ENCODE measurements around the gene ITGAE.
"Not testable (repeated sequence)": the region's sequence is repeated elsewhere in the genome, so short reads cannot be mapped to it uniquely, and the experiment has no call there.

The ITGAE gene, protein sequence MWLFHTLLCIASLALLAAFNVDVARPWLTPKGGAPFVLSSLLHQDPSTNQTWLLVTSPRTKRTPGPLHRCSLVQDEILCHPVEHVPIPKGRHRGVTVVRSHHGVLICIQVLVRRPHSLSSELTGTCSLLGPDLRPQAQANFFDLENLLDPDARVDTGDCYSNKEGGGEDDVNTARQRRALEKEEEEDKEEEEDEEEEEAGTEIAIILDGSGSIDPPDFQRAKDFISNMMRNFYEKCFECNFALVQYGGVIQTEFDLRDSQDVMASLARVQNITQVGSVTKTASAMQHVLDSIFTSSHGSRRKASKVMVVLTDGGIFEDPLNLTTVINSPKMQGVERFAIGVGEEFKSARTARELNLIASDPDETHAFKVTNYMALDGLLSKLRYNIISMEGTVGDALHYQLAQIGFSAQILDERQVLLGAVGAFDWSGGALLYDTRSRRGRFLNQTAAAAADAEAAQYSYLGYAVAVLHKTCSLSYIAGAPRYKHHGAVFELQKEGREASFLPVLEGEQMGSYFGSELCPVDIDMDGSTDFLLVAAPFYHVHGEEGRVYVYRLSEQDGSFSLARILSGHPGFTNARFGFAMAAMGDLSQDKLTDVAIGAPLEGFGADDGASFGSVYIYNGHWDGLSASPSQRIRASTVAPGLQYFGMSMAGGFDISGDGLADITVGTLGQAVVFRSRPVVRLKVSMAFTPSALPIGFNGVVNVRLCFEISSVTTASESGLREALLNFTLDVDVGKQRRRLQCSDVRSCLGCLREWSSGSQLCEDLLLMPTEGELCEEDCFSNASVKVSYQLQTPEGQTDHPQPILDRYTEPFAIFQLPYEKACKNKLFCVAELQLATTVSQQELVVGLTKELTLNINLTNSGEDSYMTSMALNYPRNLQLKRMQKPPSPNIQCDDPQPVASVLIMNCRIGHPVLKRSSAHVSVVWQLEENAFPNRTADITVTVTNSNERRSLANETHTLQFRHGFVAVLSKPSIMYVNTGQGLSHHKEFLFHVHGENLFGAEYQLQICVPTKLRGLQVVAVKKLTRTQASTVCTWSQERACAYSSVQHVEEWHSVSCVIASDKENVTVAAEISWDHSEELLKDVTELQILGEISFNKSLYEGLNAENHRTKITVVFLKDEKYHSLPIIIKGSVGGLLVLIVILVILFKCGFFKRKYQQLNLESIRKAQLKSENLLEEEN

DNA sequence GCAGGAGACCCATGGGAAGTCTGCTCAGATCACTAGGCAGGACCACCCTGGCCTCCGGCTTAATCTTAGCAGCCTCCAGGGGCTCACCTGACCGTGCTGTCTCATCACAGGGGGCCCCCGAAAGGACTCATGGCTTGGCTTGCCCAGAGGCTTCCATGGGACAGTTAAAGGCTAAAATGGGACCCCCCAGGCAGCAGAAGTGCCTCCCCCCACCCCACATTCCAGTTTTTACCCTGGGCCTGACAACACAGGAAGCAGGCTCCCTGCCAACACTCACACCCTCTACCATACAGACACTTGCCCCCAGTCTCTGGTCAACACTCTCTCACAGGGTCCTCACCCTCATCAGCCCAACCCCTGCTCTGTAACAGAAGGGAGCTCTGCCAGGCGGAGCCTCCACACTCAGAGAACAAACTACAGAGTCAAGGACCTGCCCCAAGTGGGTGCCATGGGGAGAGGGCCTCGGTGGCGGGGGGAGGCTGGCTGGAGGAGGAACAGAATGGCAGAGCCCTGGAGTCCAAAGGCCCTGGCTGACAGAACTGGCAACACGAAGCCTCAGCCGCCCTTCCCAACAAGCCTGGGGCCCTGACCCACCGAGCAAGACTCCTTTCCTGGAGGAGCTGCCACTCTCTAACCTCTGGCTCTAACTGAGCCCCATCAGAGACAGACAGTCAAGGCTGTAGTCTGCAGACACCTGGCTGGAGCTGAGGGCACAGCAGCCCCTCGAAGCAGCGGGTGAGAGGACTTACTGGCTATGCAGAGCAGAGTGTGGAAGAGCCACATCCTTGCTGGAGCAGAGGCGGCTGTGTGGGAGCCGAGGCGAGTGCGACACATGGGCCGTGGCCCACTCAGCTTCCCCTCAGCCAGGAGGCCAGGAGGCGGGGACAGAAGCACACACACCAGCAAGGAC is at the start of gene ITGAE:
Gene ITGAE, minus strand, starts transcription at position 827 of the 910 bp plus-strand sequence. Its CDS starts 44 bp downstream, at position 783.
- DNase-seq (ENCODE audit: low read depth in 2 of 2, low spot score in 1 of 2) = no peak

DNA sequence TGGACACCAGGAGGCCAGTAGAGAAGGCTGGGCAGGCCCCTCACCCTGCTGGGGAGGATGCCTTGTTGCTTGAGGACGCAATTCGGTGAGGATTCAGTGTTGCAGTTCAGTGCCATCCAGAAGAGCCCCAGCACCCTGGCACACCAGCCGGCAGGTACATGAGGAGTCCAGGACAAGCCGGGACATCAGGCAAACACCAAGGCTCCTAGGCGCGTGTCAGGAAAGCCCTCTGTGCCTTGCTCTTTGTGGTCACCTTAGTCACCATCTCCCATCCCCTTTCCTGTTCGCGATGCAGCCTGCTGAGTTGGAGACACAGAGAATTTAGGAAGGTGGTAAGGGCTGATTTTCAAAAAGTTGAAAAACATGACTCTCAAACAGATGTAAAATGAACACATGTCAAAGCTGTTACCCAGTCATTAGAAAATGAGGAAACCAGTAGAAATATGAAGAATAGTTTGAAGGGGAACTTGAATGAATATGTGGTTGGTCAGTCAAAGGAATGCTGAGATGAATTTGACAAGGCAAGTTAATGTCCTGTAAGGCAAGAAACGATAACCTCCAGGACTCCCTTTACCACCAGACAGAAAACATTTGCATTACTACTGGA is 47.3 kb upstream of the ITGAE start:
- no peak for DNase-seq (ENCODE audit: low read depth in 2 of 2, low spot score in 1 of 2)

DNA sequence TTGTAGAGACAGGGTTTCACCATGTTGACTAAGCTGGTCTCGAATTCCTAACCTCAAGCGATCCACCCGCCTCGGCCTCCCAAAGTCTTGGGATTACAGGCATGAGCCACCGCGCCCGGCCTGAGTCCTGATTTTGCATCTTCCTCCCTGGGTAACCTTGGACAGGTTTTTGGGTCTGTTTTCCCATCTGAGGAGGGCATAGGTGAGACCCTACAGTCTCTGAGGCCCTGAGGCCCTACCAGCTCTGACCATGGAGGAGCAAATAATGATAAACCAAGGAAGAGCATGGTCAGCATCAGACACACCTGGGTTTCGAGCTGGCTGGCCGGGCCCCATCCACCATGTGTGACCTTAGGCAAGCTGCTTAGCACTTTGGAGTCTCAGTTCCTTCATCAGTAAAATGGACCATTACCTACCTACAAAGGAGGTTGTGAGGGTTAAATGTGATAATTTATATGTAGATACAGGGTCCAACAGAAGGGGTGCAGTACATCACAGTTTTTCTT is 46.2 kb upstream of the ITGAE start:
- DNase-seq (ENCODE audit: low read depth in 2 of 2, low spot score in 1 of 2) = no peak

DNA sequence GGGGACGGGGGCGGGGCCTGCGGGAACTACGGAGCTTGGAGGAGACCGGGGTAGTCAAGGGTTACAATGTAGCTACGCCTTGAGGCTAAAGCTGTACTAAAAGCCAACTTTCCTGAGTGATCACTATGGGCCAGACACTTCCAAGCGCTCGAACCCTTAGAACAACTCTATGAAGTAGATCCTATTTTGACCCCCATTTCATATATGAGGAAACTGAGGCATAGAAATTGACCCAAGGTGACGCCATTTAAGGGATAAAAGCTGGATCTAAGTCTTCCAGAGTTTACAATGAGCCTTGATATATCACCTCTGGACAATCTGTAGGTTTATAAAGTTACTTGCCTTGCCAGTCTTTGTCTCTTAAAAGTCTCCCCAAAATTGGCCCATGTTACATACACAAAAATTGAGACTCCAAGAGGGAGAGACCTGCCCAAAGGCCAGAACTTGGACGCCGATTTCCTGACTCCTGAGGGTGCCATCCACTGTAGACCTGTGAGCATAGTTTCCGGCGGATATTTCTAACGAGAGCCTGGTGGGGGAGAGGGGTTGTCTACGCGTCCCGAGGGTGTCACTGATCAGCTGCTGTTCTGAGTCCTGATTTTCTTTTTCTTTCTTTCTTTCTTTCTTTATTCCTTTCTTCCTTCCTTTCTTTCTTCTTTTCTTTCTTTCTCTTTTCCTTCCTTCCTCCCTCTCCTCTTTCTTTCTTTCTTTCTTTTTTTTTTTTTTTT is 45.6 kb upstream of the ITGAE start:
- DNase-seq (ENCODE audit: low read depth in 2 of 2, low spot score in 1 of 2) = no peak

DNA sequence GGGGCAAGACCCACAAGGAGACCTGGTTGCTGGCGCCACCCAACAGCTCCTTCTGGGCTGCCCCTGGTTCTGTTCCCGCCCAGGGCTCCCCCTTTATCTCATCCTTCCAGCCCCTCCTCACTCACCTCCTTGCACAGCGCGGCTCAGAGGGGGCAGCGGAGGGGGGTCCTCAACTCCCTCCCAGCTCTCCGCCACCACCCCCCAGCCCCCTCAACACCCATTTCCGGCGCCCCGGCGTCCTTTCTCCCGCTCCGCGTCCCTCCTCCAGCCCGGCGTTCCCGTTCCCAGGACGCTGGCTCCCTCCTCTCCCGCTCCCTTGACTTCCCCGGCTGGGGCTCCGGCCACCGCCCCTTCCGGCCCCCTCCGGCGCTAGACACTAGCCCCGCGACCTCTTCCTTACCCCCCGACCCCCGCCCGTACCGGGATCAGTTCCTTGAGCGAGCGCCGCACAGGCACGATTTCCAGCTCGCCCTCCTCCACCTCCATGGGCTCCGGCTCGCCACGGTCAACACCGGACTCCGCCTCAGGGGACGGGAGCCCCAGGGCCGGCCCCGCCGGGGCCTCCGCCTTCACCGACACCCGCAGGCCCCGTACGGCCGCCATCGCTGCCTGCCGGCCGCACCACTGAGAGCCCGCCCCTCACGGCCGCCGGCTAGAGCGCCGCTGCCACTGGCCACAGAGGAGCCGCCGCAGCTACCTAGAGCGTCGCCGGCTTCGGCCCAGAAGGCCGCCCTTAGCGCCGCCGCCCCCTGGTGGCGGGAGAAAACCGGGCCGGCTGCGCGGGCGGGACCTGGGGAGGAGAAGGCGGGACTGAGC is 44.8 kb upstream of the ITGAE start, which contains the start of gene NCBP3:
Gene NCBP3, minus strand, starts transcription at position 626 of the 816 bp plus-strand sequence. Its CDS starts 23 bp downstream, at position 603.
- DNase-seq (ENCODE audit: low read depth in 2 of 2, low spot score in 1 of 2) = peak; percentile 72 to 82

DNA sequence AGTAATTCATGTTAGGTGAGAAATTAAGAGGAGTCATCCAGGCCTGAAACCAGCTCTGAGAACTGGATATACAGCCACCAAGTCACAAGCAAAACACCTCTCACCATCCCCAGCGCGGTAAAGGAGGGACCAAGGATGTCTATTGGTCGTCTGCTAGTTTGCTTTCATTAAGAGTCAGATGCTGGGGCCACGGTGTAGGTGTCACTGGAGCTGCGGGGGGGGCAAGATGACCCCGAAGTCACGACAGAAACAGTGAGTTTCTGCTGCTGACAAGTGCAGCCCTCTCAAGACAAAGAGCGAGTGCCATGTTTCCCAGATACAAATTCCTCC is 44.3 kb upstream of the ITGAE start:
- no peak for DNase-seq (ENCODE audit: low read depth in 2 of 2, low spot score in 1 of 2)

DNA sequence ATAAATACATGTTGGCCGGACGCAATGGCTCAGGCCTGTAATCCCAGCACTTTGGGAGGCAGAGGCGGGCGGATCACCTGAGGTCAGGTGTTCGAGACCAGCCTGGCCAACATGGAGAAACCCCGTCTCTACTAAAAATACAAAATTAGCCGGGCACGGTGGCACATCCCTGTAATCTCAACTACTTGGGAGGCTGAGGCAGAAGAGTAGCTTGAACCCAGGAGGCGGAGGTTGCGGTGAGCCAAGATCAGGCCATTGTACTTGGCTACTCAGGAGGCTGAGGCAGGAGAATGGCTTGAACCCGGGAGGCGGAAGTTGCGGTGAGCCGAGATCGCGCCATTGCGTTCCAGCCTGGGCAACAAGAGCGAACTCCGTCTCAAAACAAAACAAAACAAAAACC is 43.6 kb upstream of the ITGAE start:
- not testable (repeated sequence) for DNase-seq (ENCODE audit: low read depth in 2 of 2, low spot score in 1 of 2)

DNA sequence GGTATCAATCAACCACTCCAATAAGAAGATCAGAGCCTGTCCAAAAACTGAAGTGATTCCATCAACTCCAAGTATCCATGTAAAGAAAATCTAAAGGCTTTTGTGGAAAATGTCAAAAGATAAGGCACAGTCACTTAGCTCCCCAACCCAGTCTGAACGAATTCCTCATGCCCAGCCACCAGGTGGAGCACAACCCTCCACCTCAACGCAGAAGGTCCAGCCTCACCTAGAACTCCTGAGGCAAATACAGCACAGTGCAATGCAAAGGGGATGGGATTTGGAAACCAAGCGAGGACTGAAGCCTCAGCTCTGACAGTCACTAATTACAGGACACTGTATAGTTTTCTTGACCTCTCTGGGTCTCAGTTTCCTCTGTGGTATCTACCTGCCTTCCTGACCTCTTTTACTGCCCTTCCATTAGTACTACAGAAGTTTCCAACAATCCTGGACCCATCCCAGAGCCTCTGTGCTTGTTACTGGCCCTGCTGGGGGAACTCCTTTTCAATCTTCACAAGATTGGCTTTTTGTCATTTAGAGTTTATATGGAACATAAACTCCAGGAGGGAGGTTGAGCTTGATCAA is 43.0 kb upstream of the ITGAE start:
- peak in 1 of 2 donors; percentile 21 for DNase-seq (ENCODE audit: low read depth in 2 of 2, low spot score in 1 of 2)

DNA sequence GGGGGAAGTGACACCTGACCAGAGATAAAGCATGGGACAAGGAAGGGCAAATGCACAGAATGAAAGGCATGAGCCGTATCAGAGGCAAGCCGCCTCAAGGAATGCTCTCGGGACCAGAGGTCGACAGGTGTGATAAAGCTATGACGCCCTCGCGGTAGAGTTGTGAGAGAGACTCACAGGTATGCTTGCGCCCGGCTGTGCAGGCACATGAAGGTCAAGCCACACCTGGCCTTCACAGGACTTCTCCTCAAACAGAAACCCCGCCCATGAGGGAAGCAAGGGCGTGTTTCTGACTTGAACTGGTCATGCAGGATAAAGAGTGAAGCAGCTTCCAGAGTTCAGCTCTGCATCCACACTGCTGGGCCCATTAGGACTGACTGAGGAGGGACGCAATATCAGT is 37.2 kb upstream of the ITGAE start:
- no peak for DNase-seq (ENCODE audit: low read depth in 2 of 2, low spot score in 1 of 2)

DNA sequence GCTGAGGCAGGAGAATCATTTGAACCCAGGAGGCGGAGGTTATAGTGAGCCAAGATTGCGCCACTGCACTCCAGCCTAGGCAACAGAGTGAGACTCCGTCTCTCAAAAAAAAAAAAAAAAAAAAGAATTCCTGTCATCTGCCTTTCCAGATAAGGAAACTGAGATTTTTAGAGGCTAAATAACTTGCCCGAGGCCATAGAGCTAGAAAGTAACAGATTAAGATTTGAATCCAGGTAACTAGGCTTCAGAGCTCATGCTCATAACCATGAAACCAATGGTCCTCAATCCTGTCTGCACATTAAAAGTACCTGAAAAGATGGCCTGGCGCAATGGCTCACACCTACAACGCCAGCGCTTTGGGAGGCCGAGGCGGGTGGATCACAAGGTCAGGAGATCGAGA is 35.6 kb upstream of the ITGAE start:
- no peak for DNase-seq (ENCODE audit: low read depth in 2 of 2, low spot score in 1 of 2)

DNA sequence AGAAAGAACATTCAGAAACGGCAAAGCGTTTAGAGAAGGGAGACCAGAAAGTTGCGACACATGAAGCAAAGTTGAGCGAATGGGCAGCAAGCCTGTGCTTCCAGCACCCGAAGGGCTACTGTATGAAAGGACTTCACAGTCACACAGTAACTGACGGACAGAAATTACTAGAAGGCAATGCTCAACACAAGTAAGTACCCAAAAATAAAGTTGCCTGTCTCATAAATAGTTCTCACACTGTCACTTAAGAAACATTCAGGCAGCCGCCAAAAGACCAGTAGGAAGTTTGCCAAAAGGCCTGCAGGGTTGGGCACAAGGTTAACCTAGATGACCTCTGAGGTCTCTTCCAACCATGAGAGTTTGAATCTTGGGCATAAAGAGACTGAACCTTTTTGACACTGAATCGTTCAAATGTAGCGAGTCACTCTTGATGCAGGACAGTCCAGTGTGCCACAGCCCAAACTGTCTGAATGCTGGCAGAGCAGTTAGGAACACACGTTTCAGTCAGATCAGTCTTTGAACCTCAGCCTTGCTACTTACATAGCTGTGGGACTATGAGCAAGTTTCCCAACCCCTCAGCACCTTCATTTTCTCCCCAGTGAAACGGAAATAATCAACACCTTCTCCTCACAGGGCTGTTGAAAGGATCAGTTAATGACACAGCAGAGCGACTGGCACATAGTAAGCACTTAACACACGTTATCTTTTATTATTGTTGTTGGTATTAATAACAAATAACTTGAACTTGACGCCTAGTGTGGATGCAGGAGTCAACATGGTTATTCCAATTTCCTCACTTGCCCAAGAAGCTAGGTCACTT is 34.6 kb upstream of the ITGAE start:
- DNase-seq (ENCODE audit: low read depth in 2 of 2, low spot score in 1 of 2) = no peak

DNA sequence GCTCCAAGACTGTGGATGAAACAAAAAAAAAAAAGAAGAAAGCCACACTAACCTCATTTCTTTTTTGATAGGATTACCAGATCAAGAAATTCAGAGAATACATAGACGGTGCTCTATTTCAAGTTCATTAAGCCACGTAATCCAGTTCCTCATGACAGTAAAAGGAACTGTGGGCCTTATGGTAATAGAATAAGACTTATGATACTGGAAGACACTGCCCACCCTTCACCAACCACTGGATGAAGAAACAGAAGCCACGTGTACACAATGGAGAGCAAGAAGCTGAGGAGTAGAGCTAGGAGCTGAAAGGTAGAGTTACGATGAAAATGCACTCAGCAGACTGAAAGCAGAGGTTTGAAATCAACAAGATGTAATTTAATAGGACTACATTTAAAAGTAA is 33.8 kb upstream of the ITGAE start:
- DNase-seq (ENCODE audit: low read depth in 2 of 2, low spot score in 1 of 2) = no peak

DNA sequence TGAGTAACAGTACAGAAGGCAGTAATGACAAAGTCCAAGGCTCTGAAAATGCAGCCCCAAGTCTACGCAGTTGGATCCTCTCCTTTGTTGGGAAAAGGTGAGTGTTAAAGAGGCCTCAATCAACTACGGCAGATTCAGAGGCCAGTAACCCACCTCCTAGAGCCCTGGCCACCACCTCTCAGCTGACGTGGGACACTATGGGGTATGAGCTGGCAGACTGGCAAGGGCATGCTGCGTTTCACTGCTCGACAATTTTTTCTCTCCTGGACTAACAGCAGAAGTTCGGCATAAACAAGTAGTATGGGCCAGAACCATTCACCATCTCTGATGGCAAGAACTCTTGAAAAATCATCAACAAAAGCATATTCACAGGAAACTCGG is 27.9 kb upstream of the ITGAE start:
- no peak for DNase-seq (ENCODE audit: low read depth in 2 of 2, low spot score in 1 of 2)

DNA sequence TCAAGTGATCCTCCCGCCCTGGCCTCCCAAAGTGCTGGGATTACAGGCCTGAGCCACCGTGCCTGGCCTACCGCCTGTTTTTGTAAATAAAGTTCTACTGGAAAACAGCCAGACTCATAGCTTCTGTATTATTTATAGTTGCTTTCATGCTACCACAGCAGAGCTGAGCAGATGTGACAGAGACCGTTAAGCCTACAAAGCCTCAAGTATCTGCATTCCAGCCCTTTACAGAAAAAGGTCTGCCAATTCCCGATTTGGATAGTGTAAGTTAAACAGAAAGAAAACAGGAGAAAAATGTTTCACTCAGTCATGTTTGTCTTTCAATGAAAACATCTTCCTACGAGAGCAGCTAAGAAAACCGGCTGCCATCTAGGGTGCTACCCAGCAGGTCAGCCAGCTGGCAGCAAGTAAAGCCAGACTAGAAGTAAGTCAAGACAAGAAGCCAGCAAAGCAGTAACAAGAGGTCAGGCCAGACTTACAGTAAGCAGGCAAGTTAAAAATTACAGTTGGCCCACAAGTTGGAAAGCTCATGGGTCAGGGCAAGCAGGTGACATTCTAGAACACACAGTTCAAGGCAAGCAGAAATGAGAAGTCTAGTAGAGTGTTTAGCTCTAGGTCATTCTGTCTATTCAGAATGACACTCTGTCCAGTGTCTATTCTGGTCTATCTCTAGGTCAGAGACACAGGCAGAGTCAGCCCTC is 27.3 kb upstream of the ITGAE start:
- DNase-seq (ENCODE audit: low read depth in 2 of 2, low spot score in 1 of 2) = no peak

DNA sequence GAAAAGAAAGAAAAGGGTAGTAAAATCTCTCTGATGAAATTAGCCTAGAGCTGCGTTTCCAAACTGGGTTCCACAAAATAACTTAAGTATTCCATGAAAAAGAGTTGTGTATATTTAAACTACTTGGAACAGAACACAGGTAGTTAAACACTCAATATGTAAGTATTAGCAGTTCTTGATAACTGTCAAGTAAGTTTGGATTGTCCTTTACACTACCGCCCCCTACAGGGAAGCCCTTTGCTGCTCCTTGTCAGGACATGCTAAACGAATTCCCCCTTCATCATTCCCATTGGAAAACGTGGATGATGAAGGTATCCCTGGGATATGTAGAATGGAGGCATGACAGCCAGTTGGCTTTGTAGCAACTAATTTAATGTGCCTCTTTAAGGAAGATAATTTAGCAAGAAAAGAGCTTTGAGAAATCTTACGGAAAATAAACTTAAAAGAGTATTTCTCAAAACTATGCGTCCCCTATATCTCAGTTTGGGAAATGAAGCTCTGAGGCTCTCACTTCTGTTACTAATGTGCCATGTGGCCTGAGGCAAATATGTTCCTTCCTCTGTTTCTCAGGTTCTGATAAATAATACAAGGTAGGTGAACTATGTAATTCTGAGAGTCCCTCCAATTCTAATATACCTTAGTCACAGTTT is 26.3 kb upstream of the ITGAE start:
- DNase-seq (ENCODE audit: low read depth in 2 of 2, low spot score in 1 of 2) = peak; percentile 53 to 56

DNA sequence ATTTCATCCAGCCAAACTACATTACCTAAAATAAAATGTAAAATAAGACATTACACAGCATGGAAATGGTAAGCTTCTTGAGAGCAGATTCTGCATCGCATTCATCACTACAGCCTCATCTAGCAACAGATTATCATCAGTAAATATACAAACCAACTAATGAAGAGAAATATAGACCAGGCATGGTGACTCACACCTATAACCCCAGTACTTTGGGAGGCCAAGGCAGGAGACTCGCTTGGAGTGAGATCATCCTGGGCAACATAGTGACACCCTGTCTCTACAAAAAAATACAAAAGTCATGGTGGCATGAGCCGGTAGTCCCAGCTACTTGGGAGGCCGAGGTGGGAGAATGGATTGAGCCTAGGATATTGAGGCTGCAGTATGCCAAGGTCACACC is 25.2 kb upstream of the ITGAE start:
- no peak for DNase-seq (ENCODE audit: low read depth in 2 of 2, low spot score in 1 of 2)
